Smooth muscle cell (in vitro differentiated cells): Measurements from ENCODE around the gene NCAM1. TPM values are rescaled to one million over a fixed set of nuclear protein-coding genes. Genes with fewer than 3 reads are reported as not detected.
A peak's percentile ranks its signal among the peaks of the same experiment; 100 is the strongest.

Experiments
- DNase-seq: peaks from one replicate; lab custom pipeline; 2025; ENCODE audit not compliant: unreplicated experiment; lab: John Stamatoyannopoulos, UW
- H2AFZ ChIP-seq: fragments of 200-600 bp; sonication (generic); 2 replicates; pipeline ENCODE4 v1.6.0; 2016; ENCODE audit warnings: antibody characterized with exemption, low read depth, mild to moderate bottlenecking
- H3F3A ChIP-seq: fragments of 200-600 bp; sonication (generic); 2 replicates; pipeline ENCODE4 v1.6.0; 2017; ENCODE audit warnings: antibody characterized with exemption, low read depth
- H3K27ac ChIP-seq: fragments of 200-600 bp; sonication (generic); 2 replicates; pipeline ENCODE4 v1.5.1; 2016; ENCODE audit warnings: low read depth, mild to moderate bottlenecking
- H3K27me3 ChIP-seq: fragments of 200-600 bp; sonication (generic); 2 replicates; pipeline ENCODE4 v1.6.1; 2016; ENCODE audit warnings: low read depth, mild to moderate bottlenecking
- H3K36me3 ChIP-seq: fragments of 200-600 bp; sonication (generic); 2 replicates; pipeline ENCODE4 v1.5.1; 2016; ENCODE audit warnings: low read depth
- H3K4me1 ChIP-seq: fragments of 200-600 bp; sonication (generic); 2 replicates; pipeline ENCODE4 v1.5.1; 2016; ENCODE audit warnings: low read depth
- H3K4me2 ChIP-seq: fragments of 200-600 bp; sonication (generic); 2 replicates; pipeline ENCODE4 v1.6.0; 2016; ENCODE audit warnings: mild to moderate bottlenecking
- H3K4me3 ChIP-seq: fragments of 200-600 bp; sonication (generic); 2 replicates; pipeline ENCODE4 v1.5.1; 2016; ENCODE audit warnings: mild to moderate bottlenecking
- H3K79me2 ChIP-seq: fragments of 200-600 bp; sonication (generic); 2 replicates; pipeline ENCODE4 v1.6.0; 2016; ENCODE audit warnings: low read depth, mild to moderate bottlenecking
- H3K9ac ChIP-seq: fragments of 200-600 bp; sonication (generic); 2 replicates; pipeline ENCODE4 v1.6.0; 2016; ENCODE audit warnings: low read depth
- H3K9me3 ChIP-seq: fragments of 200-600 bp; sonication (generic); replicated peaks from 2 replicates; pipeline ENCODE4 v1.5.1; 2016; ENCODE audit warnings: low read depth
- H4K20me1 ChIP-seq: fragments of 200-600 bp; sonication (generic); 2 replicates; pipeline ENCODE4 v1.6.0; 2016; ENCODE audit warnings: low read depth
- CTCF ChIP-seq: fragments of 200-600 bp; sonication (generic); IDR thresholded peaks from 2 replicates; pipeline ENCODE4 v1.5.1; 2017; ENCODE audit warnings: borderline replicate concordance, mild to moderate bottlenecking, antibody characterized with exemption; ENCODE audit not compliant: insufficient read depth, poor library complexity, severe bottlenecking
- WGBS: methylation state at CpG from one replicate; pipeline ENCODE4 v1.1.7; 2016; ENCODE audit warnings: low lambda C conversion rate; 5-methylcytosine and 5-hydroxymethylcytosine counted together
- polyA plus RNA-seq: library from polyadenylated mRNA; unstranded; fragments of >200 nt; fragmentation: Nextera tagmentation; extraction: Ambion mirVana; gene quantifications from 2 replicates; pipeline ENCODE4 v1.2.1, GENCODE V29; 2016
- total RNA-seq: library from RNA; depleted of rRNA; stranded (reverse); fragments of >200 nt; gene quantifications from 2 replicates; pipeline ENCODE4 v1.2.3, GENCODE V29; 2014

Gene NCAM1
- total and polyA plus RNA-seq, 2 experiments from 2014 or later, result 8.1 to 12.0 TPM

- no peaks in the 10 kb centered on the region for H3K27me3 ChIP-seq
- H3K9me3 ChIP-seq, result no peaks in the 10 kb centered on the region
- no peak overlapping the region for H3K9ac ChIP-seq
- no peak overlapping the region for H3K27ac ChIP-seq
- no peaks in the 10 kb centered on the region for H3K4me1 ChIP-seq
- H3K4me2 ChIP-seq, result peak overlapping the region; percentile 17
- H3K79me2 ChIP-seq, result no peaks in the 10 kb centered on the region
- H3K4me3 ChIP-seq, result no peak overlapping the region
- WGBS, result 82% methylated on average over 10 of the region's 10 CpGs
- no peak for TF ChIP-seq CTCF
- no peak for DNase-seq
- H3K36me3 ChIP-seq, result no peaks in the 10 kb centered on the region
- H4K20me1 ChIP-seq, result no peaks in the 10 kb centered on the region
- H3F3A ChIP-seq, result no peaks in the 10 kb centered on the region
- no peak overlapping the region for H2AFZ ChIP-seq
Measured at GRCh38 chr11:113261709-113262475, 300.7 kb downstream of the NCAM1 start.

GRCh38 chr11:113262594-113262993 lies 301.4 kb downstream of the NCAM1 start:
- Histone ChIP-seq H3K79me2 (no peaks in the 10 kb centered on the region), H4K20me1 (no peaks in the 10 kb centered on the region), H3K27ac (no peak overlapping the region), H3K27me3 (no peaks in the 10 kb centered on the region), H2AFZ (no peak overlapping the region), H3F3A (no peaks in the 10 kb centered on the region), H3K4me3 (no peak overlapping the region), H3K4me2 (peak overlapping the region; percentile 17), H3K4me1 (no peaks in the 10 kb centered on the region), H3K9ac (no peak overlapping the region), H3K36me3 (no peaks in the 10 kb centered on the region), H3K9me3 (no peaks in the 10 kb centered on the region)
- 69% methylated on average over 2 of the region's 2 CpGs for WGBS
- no peak for DNase-seq
- no peak for TF ChIP-seq CTCF

DNA sequence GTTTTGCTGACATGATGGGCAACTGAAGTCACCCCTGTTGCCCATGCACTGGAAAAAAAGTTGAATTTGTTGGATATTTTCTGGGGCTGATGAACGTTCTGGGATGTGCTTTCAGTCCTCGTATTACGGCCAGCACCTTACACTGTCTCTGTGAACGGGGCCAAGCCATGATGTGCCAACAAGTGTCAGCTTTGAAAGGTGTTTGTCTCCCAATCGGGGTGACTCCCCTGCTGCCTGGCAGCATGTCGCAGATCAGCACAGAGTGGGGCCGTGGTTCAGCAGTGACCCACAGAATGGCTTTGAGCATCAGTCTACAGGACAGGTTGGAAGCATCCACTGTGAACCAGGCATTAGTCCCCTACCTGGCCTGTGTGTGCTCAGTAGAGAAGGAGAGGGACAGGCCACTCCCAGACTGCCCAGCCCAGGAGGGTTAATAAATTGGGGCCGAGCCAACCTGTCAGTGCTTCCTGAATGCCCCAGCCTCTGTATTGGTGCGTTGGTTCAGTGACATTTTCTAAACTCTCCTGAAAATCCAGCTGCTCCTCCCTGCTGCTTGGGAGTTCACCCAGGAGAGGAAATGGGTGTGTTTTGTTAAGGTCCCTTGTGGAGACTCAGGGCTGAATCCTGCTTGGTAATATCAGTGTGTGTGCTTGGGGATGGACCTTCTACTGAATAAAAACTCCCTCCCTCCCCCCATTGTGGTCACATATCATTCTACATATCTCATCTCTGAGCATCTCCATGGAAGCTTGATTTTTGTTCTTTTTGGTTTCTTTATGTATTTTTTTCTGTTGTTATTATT lies 302.4 kb downstream of the NCAM1 start:
- Histone ChIP-seq H2AFZ (no peak overlapping the region), H3K9ac (no peak overlapping the region), H3K9me3 (no peaks in the 10 kb centered on the region), H3K4me2 (no peak overlapping the region), H3K4me1 (no peaks in the 10 kb centered on the region), H4K20me1 (no peaks in the 10 kb centered on the region), H3K4me3 (no peak overlapping the region), H3K79me2 (no peaks in the 10 kb centered on the region), H3K27ac (no peak overlapping the region), H3F3A (no peaks in the 10 kb centered on the region), H3K27me3 (no peaks in the 10 kb centered on the region), H3K36me3 (no peaks in the 10 kb centered on the region)
- DNase-seq, result no peak
- no peak for TF ChIP-seq CTCF
- WGBS, result 90% methylated on average over 9 of the region's 9 CpGs
